DMS114 treated with DMSO at 0.1 percent for 48 hours (cell line): Measurements from ENCODE around the gene A2M.

Experiments used
- DNase-seq: peaks from one replicate; lab custom pipeline; 2025; ENCODE audit not compliant: unreplicated experiment; lab: John Stamatoyannopoulos, UW

A2M gene

DNA sequence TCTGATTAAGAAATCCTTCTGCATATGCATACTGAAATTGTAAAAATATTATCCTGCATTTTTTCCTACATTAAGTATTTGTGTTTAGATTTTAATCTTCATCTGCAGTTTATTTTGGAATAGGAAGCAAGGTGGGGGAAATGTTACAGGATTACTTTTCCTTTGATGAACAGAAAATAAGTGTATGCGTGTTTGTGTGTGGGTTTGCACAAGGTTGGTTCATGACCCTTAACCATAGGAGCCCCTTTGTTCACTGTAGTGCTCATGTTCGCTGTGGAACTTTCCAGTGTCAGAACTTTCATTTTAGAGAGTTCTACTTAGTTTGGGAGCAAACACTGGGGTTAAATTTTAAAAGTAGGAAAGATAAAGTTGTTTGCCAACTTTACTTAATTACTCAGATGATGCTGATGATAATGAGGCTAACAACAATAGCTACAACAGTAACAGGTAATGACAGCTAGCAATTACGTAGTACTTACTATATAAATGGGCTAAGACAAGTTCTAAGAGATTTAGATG lies 6.4 kb upstream of the A2M start:
- no peak for DNase-seq

DNA sequence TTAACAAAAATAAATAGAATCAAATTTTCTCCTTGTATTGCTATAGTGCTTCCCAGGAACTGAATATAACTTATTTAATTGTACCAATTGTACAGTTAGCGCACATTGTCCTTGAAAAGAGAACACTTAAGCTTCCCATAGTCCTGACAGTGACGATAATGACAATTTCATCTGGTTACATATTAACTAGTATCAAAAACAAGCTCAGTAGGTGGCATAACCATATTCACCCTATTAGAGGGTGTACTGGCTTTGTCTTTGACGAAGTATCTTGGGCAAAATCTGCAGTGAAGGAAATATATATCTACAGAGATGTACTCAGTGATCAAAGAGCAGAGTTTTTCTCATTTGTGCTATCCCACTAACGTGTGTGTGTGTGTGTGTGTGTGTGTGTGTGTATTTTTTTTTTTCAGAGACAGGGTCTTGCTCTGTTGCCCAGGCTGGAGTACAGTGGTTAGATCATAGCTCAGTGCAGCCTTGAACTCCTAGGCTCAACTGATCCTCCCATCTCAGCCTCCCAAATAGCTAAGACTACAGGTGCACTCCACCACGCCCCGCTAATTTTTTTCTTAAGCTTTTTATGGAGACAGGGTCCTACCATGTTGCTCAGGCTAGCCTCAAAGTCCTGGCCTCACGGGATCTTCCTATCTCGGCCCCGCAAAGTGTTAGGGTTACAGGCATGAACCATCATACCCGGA lies 4.9 kb upstream of the A2M start:
- DNase-seq = no peak

DNA sequence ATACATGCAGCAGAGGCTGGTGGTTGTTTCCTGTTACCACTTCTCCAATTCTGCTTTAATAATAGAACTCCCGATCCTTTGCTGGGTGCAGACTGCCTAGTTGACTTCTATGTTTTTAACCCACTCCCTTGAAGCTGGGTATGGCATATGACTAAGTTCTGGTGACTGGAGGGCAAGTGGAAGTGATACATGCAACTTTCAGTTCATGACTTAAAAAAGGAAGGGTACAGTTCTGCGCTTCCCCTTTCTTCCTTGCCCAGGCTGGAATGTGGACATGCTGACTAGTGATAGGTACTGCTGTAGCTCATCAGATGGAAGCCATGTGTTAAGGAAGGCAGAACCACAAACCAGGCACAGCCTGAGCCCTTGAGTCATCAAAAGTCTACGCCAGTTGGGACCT lies 2.4 kb upstream of the A2M start:
- DNase-seq = no peak

DNA sequence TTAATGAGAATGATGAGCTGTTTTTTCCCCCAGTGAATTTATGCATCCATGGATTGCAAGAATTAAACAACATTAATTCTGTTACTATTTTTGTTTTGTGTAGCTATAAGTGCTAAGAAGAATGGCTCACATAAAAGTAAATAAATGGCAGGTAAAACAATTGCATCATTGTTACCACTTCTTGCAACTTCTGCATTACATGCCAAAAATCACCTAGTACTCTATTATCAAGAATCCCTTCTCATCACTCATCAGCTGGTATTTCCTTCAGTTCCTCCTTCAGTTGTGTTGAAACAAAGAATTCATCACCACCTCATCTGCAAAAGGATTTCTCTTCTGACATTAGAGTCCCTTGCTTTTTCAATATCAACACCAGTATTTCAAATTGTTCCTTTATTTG lies 773 bp downstream of the A2M start:
- no peak for DNase-seq

DNA sequence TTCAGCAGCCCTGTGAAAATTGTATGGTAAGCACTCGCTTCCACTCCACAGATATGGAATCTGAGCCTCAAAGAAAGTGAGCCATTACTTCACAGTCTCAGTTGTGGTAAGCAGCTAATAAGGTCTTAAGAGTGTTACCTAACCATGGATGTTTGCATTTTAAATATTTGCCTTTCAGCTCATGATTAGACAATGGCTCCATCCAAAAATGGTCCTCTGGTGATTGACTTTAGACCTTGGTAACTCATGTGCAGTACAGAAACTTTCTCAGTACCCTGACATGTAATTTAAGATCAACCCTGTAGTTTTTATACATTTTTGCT lies 1.8 kb downstream of the A2M start:
- no peak for DNase-seq

DNA sequence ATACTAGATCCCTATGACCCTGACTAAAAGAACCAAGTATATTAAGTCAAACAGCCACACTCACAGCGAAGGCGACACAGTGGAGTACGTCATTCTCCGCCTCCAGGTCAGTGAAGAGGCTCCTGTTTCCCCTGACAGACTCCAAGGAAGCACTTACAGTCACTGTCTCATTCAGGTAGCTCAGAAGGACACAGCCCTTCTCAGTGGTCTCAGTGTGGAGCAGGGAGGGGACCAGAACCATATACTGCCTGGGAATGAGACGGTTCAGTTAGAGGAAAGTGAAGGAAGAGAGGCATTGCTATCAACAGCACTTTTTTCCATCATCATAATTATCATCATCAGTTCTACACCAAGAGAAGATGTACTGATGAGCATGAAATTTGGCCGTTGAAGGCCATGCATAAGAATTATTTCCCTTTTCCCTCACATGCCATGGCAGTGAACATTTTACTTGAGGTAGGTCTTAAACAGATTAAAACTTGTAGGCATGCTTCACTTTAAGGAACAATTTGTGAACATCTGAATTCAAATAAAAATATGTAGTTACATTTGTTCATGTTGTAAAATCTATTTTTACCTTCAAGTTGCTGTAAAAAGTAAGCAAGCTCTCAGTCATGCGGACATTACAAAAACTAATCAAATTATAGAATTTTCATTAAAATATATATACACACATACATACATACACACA lies 2.3 kb downstream of the A2M start:
- no peak for DNase-seq

DNA sequence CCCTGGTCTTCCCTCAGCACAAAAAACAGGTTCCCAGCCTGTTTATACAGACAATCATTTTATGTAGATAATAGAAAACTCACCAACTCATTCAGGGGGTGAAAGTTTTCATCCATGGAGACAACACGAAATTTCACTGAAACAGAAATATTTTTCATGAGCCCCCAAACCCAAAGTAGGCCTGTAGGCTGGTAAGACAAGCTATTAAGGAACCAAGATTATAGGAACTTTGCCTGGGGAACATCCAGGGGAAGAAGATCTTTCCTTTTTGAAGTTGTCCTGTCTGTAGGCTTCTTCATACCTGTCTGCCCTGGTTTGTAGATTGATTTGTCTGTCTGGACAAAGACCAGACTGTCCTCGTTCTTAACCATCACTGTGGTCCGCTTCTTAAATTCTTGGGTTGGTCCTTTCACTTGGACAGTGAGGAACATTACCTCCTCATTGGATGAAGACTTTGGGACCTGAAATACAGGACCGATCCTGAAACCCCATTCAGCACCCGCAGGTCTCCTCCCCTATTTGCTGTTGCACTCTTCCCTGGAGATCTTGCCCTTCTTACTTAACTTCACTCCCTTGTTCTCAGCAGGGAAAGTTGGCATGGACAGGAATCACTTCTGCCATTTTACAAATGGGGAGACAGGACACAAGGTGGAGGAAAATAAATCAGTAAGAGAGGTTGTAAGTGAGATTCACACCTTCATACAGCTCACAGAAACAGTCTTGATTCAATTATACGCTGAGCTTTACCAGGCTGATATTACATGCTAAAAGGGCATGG lies 3.5 kb downstream of the A2M start:
- no peak for DNase-seq

DNA sequence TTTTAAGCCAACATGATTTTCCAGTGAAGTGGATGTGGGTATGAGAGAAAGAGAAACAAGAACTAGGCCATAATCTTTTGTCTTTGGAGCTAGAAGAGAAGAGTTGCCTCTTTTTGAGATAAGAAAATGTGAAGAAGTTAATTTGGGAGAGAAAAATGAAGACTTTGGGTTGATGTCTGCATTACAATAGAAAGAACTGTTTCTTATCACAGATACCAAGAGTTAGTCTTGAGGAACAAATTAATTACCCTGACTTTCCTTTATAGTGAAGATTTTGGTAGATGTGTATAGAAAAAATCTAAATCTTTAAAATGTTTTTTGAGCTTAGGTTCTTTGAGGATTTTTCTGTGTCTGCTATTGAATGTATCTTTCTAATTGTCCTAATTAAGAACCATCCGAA lies 4.2 kb downstream of the A2M start:
- no peak for DNase-seq

DNA sequence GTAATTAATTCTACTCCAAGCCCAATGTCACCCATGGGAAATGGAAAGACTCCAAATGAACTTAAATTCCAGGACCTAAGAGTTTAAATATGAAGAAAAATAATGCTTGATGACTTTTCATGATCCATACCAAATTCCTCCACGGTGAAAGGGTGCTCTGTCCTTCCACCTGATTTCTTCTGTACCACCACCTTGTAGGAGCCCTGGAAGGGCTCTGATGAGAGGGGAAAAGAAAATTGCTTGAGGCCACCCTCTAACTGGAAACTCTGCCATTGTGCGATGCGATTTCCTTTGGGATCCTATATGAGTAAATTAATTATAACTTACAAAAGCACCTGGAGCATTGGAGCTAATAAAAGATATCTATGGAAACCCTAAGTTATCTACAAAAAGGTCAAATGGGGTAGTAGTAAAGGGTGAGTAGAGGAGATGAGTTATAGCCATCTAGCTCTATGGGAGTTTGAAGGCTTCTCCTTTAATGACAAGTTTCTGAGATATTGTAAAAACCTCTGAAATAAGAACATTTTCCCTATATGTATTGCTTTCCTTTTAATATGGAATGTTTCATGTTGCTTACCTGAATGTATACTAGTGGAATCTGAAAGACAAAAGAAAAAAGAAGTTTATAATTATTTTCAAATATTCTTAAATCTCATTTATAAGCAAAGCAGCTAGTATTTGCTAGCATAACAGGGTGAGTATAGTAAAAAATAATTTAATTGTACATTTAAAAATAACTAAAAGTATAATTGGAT lies 5.8 kb downstream of the A2M start:
- DNase-seq = no peak

DNA sequence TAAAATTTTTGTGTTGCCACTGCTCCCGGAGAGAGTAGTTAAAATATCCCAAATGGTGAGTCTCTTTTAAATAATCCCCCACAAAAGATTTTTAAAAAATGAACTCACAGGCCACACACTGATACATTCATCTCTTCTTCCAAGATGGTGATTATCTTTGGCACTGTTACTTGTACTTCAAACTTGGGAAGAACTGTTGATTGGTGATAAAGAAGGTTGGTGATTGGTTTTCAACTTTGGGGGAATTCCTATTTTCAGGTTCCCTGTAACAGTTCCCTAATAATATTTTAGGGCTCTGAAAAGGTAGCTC lies 6.6 kb downstream of the A2M start:
- no peak for DNase-seq

DNA sequence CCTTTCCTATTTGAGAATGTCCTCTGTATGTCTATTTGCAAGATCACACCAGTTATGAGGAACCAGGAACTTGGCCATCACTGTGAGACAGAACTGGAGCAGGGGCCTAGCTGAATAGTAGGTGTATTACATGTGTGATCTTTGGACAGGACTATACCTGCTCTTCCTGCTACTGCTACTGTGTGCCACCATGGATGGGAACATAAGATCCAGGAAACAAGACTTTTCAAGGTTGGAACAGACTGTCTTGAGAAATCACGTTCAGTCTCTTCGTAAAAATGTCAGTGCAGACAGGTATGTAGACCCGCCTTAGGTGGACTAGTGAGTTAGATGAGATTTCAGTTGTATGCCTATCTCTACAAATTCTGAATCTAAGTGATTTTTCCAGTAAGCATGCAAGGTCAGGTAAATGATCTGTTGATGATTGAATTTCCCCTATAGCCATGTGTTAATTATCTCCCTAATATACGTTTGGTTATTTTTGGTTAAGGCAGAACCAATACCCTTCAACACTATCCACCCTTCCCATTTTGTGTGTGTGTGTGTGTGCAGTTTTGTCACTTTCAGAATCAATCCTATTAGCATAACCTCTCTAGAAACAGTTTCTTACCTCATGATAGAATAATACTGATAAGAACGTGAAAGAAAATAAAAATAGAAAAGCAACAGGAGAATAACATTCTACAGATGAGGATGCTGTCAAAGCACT lies 7.1 kb downstream of the A2M start:
- DNase-seq = no peak

DNA sequence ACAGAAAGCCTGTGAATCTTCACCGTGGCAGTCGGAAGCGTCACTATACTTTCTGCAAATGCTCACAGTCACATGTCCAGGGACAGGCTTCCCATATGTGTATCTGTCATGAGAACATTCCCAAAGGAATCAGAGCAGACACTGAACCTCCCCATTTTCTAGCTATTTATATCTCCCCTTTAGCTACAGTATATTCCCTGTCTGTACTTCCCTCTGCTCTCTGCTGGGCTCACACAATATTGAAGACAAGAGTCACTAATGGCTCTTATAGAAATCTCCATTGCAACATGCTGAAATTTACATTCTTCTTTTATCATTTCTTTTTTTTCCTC lies 8.2 kb downstream of the A2M start:
- DNase-seq = no peak

DNA sequence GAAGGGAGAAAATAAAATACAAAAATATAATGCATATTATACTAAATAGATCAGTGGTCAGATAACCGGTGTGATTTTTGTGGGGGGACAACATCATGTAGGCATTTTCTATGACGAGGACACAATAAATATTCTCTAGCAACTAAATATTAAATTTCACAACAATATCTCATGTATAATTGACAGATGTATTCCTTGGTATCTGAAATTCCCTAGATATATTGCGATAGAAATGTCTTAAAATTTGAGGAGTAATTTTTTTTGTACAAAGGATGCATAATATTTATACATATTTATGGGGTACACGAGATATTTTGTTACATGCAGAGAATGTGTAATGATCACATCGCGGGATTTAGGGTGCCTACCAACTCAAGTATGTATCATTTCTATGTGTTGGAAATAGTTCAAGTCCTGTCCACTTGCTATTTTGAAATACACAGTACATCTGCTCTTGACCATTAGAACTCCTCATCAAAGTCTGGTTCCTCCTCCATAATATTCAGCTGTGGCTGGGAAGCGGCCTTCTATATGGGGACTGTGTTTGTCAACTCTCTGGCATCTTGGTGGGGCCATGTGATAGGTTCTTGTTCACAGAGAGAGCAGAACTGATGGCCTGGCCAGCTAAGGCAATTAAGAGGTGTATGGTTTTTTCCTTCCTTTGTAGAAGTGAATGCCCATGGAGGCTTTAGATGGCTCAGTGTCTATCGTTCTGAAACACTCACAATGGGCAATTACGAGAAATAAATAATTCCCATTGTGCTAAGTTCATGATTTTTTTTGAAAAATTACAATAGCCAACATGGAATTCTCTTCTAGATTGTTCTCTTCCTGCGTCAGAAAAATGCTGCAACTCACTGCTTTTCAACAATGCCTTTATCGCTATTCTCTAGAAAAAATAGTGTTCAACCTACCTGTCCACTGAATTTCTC lies 8.8 kb downstream of the A2M start:
- DNase-seq = no peak

DNA sequence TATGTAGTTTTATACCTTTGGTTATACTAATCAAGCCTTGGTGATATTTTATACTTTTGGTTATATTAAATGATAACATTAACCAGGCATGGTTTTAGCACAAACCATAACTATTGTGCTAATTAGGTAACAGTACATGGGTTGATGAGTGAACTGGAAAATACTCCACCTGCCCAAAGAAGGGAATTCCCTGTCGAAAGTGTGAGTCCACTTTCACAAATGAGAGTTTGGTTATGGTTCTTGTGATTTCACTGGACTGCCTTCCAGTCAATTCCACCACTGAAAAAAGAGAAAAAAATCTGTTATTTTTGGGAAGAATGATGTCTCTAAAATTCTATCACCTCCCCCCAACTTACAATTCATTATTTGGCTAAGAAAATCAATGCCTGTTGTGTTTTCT lies 9.7 kb downstream of the A2M start:
- no peak for DNase-seq

DNA sequence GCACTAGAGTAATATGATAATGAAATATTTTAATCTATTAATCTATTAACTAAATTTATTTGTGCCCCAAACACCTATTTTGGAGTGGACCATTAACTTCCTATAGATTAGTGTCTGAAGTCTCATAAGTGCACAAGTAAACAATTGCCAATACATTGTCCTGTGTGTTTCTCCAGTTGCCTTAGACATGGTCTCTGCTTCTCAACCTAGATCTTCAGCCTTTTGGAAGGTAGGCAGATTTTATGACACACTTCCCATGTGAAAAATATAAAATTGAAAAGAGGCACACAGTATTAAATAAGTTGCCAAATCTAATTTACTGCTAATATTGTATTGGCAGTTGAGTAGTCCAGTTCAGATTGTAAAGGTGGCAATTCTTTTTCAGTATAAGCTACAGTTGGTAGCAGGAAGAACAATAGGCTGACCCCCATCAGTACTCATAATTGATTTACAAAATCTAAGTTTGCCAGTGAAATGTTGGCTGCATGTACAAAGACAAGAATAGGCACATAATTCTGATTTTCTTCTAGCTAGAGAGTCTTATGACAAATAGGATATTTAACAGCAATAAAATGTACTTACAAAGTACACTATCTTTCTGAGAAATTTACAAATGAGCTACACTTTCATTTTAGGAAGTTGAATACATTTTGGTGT lies 10.8 kb downstream of the A2M start:
- DNase-seq = no peak

DNA sequence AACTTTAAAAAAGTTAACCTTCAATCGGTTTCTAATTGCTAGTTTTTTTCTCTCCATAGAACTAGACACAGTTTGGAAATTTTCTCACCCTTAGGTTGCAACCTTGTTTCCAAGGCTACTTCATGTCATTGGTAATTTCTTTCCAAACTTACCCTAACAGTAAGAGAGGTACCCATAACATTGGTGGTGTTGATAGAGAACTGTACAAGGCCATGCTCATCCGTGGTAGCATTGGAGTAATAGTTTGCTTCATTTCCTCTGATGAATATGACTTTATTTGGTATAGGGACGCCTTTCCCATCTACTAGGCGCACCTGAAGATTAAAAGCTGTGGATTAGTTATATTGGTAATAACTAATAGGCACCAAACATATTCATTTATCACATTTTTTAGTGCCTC lies 11.6 kb downstream of the A2M start:
- no peak for DNase-seq

DNA sequence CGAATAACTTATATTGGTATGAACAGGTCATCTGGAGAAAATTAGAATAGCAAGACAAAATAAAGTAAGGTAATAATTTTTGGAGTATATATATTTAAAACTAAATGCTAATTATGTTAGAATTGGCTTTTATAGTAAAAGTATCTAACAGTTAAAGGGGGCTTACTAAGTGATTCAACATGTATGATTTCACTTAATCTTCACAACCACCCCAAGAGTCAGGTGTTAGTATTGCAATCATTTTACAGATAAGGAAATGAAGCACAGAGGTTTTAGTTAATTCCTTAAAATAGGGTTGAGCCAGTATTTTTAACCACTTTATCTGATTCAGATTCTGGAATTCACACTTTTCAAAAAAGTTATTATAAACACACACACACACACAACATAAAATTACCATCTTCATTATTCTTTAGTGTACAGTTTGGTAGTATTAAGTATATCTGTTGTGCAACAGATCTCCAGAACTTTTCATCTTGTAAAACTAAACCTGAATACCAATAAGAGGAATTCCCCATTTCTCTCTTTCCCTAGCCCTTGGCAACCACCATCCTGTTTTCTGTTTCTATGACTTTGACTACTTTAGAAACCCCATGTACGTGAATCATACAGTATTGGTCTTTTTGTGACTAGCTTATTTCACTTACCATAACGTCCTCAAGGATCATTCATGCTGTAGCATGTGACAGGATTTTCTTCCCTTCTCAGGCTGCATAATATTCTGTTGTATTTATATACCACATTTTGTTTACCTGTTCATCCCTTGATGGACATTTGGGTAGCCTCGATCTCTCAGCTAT lies 12.5 kb downstream of the A2M start:
- DNase-seq = no peak

DNA sequence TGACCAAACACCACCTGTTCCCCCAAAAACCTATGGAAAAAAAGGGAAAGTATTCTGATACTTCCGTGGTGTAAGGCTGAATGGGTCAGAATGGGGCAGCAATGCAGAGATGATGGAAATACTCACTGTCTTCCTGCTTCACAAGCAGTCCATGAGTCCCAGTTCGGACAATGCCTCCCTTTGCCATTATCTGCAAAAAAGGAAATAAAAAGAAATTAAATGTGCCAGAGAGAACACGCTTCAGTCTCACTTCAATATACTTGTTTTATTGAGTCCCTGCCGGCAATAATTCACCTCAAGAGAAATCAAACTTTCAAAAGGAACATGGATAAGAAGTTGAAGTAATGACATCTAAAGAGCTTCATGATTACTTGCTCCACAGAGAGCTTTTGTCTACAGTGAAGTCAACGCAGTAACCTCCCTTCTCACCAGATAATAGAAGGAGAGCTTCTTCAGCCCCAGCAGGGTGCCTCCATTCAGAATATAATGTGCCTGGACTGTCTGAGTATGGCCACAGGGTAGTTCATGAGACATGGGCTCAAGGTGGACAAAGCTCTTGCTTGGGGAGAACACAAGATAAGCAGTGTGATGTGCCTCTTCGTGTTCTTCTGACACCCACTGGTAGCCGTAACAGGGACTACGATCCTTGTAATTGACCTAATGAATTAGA lies 14.6 kb downstream of the A2M start:
- DNase-seq = no peak
